OCI-LY7 (cell line): ENCODE measurements around the gene LRCH3.

Experiments
- CTCF ChIP-seq: fragments of 200-600 bp; sonication (generic); conservative IDR thresholded peaks from 2 replicates; pipeline ENCODE4 v1.5.1; 2014; ENCODE audit warnings: mild to moderate bottlenecking, antibody characterized with exemption, low read length, moderate library complexity, mixed read lengths
- EZH2phosphoT487 ChIP-seq: fragments of 200-600 bp; sonication (generic); IDR thresholded peaks from 2 replicates; pipeline ENCODE4 v1.6.1; 2018; ENCODE audit warnings: low read depth, borderline replicate concordance, mild to moderate bottlenecking, mixed run types, antibody characterized with exemption, low read length, moderate library complexity, mixed read lengths

GRCh38 chr3:197795200-197795599 lies 4.1 kb downstream of the LRCH3 start:
- no peak for TF ChIP-seq CTCF
- no peak for TF ChIP-seq EZH2phosphoT487
